CD4-positive, alpha-beta T cell treated with Interleukin-12 subunit alpha and Interleukin-12 subunit beta, for 1 hour (primary cell): ENCODE results near the gene MREG.

ENCODE experiments used
- DNase-seq: peaks from one replicate; pipeline ENCODE4 v3.0.0-alpha.2; 2020

MREG gene, protein sequence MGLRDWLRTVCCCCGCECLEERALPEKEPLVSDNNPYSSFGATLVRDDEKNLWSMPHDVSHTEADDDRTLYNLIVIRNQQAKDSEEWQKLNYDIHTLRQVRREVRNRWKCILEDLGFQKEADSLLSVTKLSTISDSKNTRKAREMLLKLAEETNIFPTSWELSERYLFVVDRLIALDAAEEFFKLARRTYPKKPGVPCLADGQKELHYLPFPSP

DNA sequence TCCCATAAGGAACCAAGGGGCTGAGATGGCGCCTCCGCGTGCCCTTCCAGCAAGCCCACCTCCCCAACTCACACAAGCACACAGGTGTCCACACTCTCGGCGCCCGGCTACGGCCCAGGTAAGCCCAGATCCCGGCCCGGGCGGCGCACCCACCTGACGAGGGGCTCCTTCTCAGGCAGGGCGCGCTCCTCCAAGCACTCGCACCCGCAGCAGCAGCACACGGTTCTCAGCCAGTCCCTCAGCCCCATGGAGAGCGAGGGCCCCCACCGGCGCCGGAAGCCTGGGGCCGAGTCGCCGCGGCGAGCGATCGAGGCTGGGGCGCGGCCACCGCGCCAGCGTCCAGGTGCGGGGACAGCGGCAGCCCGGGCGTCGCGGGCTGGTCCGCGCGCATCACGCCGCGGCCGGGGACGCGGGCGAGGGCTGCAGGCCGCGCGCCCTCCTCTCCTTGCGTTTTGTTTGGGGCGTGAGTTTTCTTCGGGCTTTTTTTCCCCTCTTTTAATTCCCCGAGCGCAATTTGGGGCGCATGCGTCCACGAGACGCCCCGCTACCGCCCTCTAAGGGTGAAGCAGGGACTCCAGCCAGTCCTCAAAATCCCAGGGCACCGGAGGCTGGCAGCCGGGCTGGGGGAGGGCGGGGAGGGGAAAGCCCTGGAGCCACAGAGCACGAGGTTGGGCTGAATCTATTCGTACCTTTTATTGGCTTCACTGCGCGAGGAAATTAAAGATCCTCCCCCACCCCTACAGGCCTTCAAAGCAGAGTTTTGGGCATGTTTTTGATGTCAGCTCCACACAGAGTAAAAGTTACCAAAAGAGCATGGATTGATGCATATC is at the start of gene MREG:
Gene MREG (minus strand): TSS at position 472 of the 830 bp plus-strand sequence. CDS start 224 bp downstream, at position 248.
- DNase-seq: peak; percentile 88

DNA sequence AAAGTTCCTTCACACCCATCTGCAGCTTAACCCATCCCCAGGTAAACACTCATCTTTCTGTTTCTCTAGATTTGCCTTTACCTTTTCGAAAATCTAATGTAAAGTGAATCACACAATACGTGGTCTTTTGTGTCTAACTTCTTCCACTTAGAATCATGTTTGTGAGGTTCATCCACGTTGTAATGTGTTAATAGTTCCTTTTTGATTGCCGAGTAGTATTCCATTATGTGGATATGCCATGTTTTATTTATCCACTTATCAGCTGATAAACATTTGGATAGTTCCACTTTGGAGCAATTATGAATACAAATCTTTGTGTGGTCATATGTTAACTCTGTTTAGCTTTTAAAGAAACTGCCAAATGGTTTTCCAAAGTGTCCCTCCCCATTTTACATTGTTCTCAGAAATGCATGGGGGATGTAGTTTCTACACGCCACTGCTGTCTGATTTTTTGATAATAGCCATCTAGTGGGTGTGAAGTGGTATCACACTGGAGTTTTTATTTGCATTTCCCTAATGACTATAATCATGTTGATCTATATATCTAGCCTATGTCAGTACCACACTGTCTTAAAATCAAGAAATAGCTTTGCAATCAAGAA is 46.0 kb upstream of the MREG start:
- no peak for DNase-seq

GRCh38 chr2:216057688-216058193 is 44.4 kb upstream of the MREG start:
- peak; percentile 68 for DNase-seq

GRCh38 chr2:216056739-216057138 is 43.4 kb upstream of the MREG start:
- no peak for DNase-seq

DNA sequence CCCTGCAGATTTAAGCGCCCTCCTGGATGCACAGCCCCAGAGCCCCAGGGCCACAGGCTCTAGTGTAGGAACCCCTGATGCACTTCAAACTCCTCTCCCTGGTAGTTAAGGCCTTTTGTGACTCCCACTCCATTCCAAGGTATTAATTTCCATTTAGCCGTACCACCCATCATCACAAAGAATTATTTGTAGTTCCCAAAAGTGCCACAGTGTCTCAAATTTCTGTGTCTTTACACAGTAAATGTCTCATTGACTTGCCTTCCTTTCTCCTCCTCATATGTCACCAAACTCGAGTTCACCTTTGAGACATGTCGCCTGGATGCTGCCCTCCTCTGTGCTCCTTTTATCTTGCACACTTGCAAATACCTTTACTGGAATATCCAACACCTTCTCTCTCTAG is 42.3 kb upstream of the MREG start:
- no peak for DNase-seq

DNA sequence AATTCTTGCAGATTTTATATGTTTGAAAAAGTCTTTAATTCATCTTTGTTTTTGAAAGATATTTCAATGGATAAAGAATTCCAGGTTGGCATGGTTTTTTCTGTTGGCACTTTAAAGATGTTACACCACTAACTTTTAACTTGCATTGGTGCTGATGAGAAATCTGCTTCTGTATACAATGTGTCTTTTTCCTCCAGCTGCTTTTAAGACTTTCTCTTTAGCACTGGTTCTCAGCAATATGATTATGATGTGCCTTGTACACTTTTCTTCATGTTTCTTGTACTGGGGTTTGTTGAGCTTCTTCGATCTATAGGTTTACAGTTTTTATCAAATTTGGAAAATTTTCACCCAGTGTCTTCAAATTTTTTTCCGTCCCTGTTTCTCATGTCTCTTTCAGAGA is 39.1 kb upstream of the MREG start:
- no peak for DNase-seq

GRCh38 chr2:216051350-216051749 is 38.0 kb upstream of the MREG start:
- DNase-seq: no peak

- no peak for DNase-seq
Measured at GRCh38 chr2:216049452-216049851, 36.1 kb upstream of the MREG start.

DNA sequence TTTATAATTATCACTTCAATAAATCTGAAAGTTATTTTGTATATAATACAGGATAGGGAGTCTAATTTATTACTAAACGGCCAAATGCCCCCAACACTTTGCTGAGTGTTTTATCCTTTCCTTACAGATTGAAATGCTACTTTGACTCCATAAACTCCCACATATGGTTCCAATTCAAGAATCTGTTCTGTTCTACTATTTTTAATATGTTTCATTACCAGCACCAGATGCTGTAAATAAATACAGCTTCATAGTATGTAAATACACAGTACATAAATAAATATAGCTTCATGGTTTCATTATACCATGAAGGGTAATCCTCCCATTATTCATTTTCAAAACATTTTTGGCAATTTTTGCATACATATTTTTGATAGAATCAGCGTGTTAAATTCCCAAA is 34.0 kb upstream of the MREG start:
- DNase-seq: no peak

- DNase-seq: no peak
Measured at GRCh38 chr2:216044883-216045486, 31.6 kb upstream of the MREG start.

GRCh38 chr2:216043949-216044348 is 30.6 kb upstream of the MREG start:
- DNase-seq: no peak

- DNase-seq: no peak
Measured at GRCh38 chr2:216041438-216041837, 28.1 kb upstream of the MREG start.

DNA sequence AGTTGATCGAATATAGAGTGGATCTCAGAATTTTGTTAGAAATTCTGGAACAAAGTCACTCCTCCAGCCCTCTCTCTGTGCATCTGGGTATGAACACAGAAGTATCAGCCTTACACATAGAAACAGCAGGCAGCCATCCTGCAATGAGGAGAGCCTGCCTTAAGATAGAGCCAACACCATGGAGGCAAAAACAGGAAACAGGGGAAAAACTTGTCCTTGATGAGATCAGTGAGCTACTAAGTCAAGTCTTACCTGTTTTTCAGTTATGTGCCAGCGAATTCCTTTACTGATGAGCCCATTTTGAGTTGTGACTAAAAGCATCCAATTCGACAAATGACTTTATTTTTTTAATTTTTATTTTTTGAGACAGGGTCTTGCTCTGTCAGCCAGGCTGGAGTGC is 26.6 kb upstream of the MREG start:
- DNase-seq: no peak

DNA sequence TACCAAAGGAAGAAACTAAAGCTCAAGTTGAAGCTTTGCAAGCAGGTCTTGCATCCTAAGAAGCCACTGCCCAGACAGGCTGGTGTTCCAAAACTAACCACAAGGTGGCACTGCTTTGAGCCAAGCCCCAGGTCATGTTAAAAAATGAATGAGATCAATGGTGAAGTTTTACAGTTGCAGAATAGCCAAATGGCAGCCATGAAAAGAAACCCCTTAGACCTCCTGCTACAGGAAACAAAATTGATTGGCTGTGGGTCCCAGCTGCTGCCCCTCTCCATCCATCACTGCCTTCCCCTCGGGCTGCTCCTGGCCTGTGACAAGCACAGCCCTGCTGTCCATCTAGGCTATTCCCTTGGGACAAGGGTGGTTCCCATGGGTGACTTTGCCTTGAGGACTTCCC is 20.7 kb upstream of the MREG start:
- DNase-seq: peak; percentile 77

GRCh38 chr2:216033403-216033802 is 20.1 kb upstream of the MREG start:
- DNase-seq: no peak

DNA sequence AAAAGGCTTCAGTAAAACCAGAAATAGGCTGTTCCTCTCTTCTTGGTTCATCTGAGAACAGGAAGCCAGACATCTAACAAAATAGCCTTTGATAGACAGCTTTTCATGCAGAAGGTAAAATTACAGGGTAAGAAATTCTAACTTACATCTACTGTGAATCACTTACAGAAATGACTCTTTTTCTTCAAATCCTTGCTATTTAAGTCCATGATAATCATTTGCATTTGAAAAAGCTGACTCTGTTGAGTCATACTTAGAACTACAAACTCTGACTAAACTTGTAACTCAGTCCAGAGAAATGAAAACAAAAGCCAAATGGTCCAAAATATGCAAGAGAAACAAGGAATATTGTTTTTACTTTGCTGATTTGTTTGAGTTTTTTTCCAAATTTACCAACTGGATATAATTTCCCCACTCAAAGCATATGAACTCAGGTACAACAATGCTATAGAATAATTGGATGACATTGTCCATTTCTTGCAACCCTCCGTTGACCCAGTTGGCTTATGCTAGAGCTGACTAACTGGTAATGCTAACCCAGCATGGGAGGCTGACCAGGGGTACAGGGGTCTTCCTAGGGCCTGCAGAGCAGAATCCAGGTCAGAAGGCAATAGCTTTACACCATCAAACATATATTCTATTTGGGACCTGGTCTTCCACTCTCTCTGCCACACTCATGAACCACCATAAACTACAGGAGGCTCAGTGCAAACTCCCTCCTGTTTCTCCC is 18.8 kb upstream of the MREG start:
- no peak for DNase-seq

DNA sequence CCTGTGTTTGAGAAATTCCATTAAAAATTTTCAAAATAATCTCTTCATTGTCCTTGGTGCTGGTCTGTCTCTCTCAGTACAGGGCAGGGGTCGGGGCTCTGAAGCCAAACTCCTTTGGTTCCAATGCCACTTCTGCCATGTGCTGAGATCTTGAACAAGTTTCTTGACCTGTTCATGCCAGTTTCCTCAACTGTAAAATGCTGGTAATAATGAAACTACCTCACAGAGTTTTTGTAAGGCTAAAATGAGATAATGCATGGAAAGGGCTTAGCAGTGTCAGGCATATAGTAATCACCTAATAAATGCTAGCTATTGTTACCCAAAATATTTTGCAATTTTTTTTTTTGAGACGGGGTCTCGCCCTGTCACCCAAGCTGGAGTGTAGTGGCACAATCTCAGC is 16.9 kb upstream of the MREG start:
- no peak for DNase-seq

GRCh38 chr2:216029416-216030129 is 16.2 kb upstream of the MREG start:
- no peak for DNase-seq

- no peak for DNase-seq
Measured at GRCh38 chr2:216024779-216025336, 11.5 kb upstream of the MREG start.

- DNase-seq: peak; percentile 55
Measured at GRCh38 chr2:216023055-216023648, 9.8 kb upstream of the MREG start.
